ENCODE results near the gene FKBP15. TPM values are rescaled to one million over a fixed set of nuclear protein-coding genes. Genes with fewer than 3 reads are reported as not detected.
"Not testable (repeated sequence)": the region's sequence is repeated elsewhere in the genome, so short reads cannot be mapped to it uniquely, and the experiment has no call there.

Gene FKBP15
- 10 to 100 TPM; 28.4 to 28.5 TPM for total RNA-seq

DNA sequence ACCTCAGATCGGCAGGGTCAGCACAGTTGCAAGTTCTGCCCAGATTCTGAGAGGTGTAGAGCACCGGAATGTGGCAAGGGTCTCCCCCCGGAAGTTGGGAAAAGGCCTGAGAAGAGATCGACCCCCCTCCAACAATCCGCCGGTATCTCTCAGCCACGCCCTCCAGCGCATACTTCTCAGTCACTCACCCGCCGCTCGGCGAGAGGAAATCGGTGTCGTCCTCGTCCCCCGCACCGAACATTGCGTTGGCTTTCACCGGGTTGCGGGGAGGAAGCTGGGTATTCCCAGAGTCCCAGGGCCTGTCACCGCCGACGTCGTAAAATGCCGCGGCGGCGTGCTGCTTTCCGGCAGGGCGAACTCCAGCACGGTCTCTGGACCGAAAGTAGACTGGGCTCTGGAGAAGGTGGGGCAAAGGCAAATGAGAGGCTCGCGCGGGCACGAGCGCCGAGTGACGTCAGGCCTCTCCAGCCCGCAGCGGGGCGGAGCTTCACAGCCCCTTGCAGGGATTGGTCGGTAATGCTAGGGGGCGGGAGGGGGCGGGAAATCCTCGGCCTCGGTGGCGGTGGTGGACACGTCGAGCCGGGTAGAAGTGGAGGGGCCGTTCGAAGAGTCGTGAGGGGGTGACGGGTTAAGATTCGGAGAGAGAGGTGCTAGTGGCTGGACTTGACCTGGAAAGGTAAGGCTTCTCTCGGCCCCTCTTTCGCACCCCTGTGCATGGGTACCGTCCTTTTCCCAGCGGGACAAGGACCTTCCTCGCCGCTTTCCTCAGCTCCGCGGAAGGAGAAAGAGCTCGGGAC lies at the start of gene FKBP15, which contains the start of gene SLC31A1:
Gene FKBP15, minus strand, starts transcription at position 275 of the 797 bp plus-strand sequence. Its CDS starts 34 bp downstream, at position 241.
Gene SLC31A1, plus strand, starts transcription at position 542 of the 797 bp plus-strand sequence. CDS start 34,605 bp downstream, outside the sequence.
- Mint-ChIP-seq H3K4me1 (peaks cover 35% of the 10 kb centered on the region), H3K4me3 (peak within 1 kb of the TSS; percentile 97), H3K9me3 (no peaks in the 10 kb centered on the region), H3K27ac (peak within 1 kb of the TSS; percentile 94), H3K36me3 (peaks cover 11% of the 10 kb centered on the region), H3K27me3 (no peaks in the 10 kb centered on the region)
- DNase-seq = peak; percentile 97

DNA sequence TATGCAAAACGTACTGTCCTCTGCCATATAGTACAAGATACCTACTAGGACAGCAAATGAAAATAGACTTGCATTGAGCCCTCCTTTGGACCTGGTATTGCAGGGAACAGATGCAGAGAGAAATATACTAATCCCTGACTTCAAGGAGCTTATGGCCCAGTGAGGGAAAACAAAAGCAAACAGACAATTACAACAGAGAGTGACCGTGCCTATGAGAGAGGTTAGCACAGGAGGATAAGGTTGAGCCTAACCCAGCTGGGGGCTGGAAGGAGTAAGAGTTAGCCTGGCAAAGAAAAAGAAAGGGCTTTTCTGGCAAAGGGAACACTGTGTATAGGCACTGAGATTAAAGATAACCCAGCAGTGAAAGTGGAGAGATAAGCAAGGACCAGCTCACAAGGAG lies 48.8 kb upstream of the FKBP15 start:
- no peak overlapping the region for H3K4me3 Mint-ChIP-seq
- H3K9me3 Mint-ChIP-seq = no peaks in the 10 kb centered on the region
- peaks cover 11% of the 10 kb centered on the region for H3K36me3 Mint-ChIP-seq
- no peak for DNase-seq
- no peaks in the 10 kb centered on the region for H3K27me3 Mint-ChIP-seq
- peaks cover 18% of the 10 kb centered on the region for H3K4me1 Mint-ChIP-seq
- peak overlapping the region; percentile 49 for H3K27ac Mint-ChIP-seq

DNA sequence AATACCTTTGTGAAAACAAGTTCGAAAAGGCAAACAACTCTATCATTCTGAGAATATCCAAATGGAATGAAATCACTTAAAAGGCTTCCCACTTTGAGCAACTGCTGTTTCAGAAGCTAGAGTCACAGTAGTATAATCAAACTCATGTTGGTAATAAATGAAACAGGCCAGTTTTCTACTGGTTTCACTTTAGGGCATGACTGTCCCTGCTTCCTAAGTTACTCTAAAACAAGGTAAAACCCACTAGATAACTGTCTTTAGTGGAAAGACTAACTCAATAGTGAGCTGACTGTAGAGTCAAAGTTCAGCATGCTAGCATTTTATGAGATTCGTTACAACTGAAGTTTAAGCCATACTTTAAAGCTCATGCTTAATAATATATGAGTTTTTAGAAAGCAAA lies 48.3 kb upstream of the FKBP15 start:
- no peaks in the 10 kb centered on the region for H3K9me3 Mint-ChIP-seq
- H3K36me3 Mint-ChIP-seq = peaks cover 12% of the 10 kb centered on the region
- no peaks in the 10 kb centered on the region for H3K27me3 Mint-ChIP-seq
- peak overlapping the region; percentile 49 for H3K27ac Mint-ChIP-seq
- H3K4me1 Mint-ChIP-seq = peaks cover 18% of the 10 kb centered on the region
- no peak overlapping the region for H3K4me3 Mint-ChIP-seq
- no peak for DNase-seq

- Mint-ChIP-seq H3K36me3 (peaks cover 12% of the 10 kb centered on the region), H3K4me1 (peaks cover 12% of the 10 kb centered on the region), H3K4me3 (no peak overlapping the region), H3K9me3 (no peaks in the 10 kb centered on the region), H3K27me3 (no peaks in the 10 kb centered on the region), H3K27ac (peak overlapping the region; percentile 18)
- DNase-seq = no peak
These were observed 47.0 kb upstream of the FKBP15 start for GRCh38 chr9:113267911-113268566.

DNA sequence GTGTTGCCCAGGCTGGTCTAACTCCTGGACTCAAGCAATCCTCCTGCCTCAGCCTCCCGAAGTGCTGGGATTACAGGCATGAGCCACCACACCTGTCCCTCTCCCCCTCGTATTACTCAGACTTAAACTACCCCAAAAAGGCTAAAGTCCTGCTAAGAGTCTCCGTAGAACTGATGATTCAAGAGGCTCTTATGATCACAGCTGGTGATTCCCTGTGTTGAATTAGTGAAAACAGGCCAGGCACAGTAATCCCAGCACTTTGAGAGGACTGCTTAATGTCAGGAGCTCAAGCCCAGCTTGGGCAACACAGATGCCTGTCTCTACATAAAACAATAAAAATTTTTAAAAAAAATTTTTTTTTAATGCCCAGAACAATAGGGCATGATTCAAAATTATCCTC lies 45.1 kb upstream of the FKBP15 start:
- Mint-ChIP-seq H3K4me3 (no peak overlapping the region), H3K27ac (no peak overlapping the region), H3K36me3 (peaks cover 12% of the 10 kb centered on the region), H3K9me3 (no peaks in the 10 kb centered on the region), H3K27me3 (no peaks in the 10 kb centered on the region), H3K4me1 (peaks cover 12% of the 10 kb centered on the region)
- DNase-seq = no peak

GRCh38 chr9:113261917-113262671 lies 41.0 kb upstream of the FKBP15 start:
- no peaks in the 10 kb centered on the region for H3K4me1 Mint-ChIP-seq
- H3K36me3 Mint-ChIP-seq = peaks cover 15% of the 10 kb centered on the region
- no peak overlapping the region for H3K4me3 Mint-ChIP-seq
- H3K27me3 Mint-ChIP-seq = no peaks in the 10 kb centered on the region
- H3K9me3 Mint-ChIP-seq = no peaks in the 10 kb centered on the region
- H3K27ac Mint-ChIP-seq = no peak overlapping the region
- no peak for DNase-seq

GRCh38 chr9:113258282-113258681 lies 37.2 kb upstream of the FKBP15 start:
- Mint-ChIP-seq H3K36me3 (peaks cover 10% of the 10 kb centered on the region), H3K27ac (no peak overlapping the region), H3K4me1 (no peaks in the 10 kb centered on the region), H3K9me3 (no peaks in the 10 kb centered on the region), H3K4me3 (no peak overlapping the region), H3K27me3 (no peaks in the 10 kb centered on the region)
- no peak for DNase-seq

DNA sequence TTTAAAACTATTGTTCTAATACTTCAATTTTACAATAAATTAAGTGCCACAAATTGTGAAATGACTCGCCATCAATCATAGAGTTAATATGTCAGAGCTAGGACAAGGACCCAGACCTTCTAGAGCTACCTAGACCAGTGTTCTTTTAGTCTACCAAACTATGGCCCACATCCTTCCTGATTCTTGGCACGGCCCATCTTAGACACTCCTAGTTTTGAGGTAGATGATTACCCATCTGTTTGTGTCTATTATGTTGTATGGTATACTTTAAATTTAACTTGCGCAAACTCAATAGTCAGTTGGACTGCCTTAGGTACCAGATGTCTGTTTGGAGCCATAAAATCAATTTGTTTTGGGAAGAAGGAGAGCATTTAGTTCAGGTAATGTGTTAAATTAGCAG lies 36.8 kb upstream of the FKBP15 start:
- no peak overlapping the region for H3K27ac Mint-ChIP-seq
- no peak for DNase-seq
- no peaks in the 10 kb centered on the region for H3K4me1 Mint-ChIP-seq
- no peaks in the 10 kb centered on the region for H3K9me3 Mint-ChIP-seq
- no peak overlapping the region for H3K4me3 Mint-ChIP-seq
- peaks cover 10% of the 10 kb centered on the region for H3K36me3 Mint-ChIP-seq
- no peaks in the 10 kb centered on the region for H3K27me3 Mint-ChIP-seq

DNA sequence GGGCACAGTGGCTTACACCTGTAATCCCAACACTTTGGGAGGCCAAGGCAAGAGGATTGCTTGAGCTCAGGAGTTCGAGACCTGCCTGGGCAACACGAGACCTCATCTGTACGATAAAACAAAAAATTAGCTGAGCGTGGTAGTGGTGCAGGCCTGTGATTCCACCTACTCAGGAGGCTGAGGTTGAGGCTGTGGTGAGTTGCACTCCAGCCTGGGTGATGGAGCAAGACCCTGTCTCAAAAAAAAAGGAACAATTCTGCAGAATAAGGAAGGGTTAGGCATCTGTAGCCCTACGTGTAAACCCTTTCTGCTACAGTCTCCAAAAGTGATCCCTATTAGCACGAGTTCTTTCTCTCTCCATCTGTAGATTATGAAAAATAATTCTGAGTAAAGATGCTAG lies 34.4 kb upstream of the FKBP15 start:
- no peak for DNase-seq
- H3K9me3 Mint-ChIP-seq = no peaks in the 10 kb centered on the region
- no peaks in the 10 kb centered on the region for H3K4me1 Mint-ChIP-seq
- no peaks in the 10 kb centered on the region for H3K27me3 Mint-ChIP-seq
- H3K4me3 Mint-ChIP-seq = no peak overlapping the region
- no peak overlapping the region for H3K27ac Mint-ChIP-seq
- H3K36me3 Mint-ChIP-seq = peaks cover 9% of the 10 kb centered on the region

DNA sequence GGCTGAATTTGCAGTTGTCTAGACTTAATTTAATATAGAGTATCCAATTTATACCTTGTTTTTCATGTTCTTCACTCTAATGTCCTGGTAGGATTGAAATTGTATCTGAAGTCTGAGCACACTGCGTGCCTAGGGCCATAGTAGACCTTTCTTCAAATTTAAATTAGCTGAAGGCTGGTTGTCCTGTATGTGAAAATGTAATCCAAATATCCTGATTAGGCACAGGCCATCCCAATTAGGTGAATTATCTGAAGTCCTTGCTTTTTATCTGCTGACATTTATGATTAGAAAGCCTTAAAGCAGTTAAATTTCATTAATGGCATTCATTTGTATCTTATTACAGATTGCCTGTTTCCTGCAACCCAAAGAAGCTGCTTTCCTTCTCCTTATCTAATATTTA lies 33.9 kb upstream of the FKBP15 start:
- Mint-ChIP-seq H3K27me3 (no peaks in the 10 kb centered on the region), H3K36me3 (peaks cover 9% of the 10 kb centered on the region), H3K4me1 (no peaks in the 10 kb centered on the region)

DNA sequence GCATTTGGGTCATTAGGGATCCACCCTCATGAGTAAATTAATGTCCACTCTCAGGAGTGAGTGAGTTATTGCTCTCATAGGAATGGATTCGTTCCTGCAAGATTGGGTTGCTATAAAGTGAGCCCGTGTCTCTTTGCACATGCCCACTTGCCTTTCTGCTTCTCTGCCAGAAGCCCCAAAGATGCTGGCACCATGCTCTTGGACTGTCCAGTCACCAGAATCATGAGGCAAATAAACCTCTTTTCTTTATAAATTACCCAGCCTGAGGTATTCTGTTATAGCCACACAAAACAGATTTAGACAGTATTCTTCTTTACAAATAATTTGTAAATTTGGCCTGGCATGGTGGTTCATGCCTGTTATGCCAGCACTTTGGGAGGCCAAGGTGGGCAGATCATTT lies 29.7 kb upstream of the FKBP15 start:
- no peak overlapping the region for H3K27ac Mint-ChIP-seq
- peaks cover 2% of the 10 kb centered on the region for H3K9me3 Mint-ChIP-seq
- no peak for DNase-seq
- no peak overlapping the region for H3K4me3 Mint-ChIP-seq
- no peaks in the 10 kb centered on the region for H3K4me1 Mint-ChIP-seq
- H3K36me3 Mint-ChIP-seq = peaks cover 7% of the 10 kb centered on the region
- H3K27me3 Mint-ChIP-seq = no peaks in the 10 kb centered on the region

More for the DNA sequence above, 33.9 kb upstream of the FKBP15 start:
- Mint-ChIP-seq H3K27ac (no peak overlapping the region), H3K9me3 (no peaks in the 10 kb centered on the region), H3K4me3 (no peak overlapping the region)
- DNase-seq = no peak

GRCh38 chr9:113249661-113250060 lies 28.6 kb upstream of the FKBP15 start:
- not testable (repeated sequence) for H3K27ac Mint-ChIP-seq, H3K36me3 Mint-ChIP-seq, H3K4me1 Mint-ChIP-seq, H3K9me3 Mint-ChIP-seq, H3K27me3 Mint-ChIP-seq, DNase-seq, H3K4me3 Mint-ChIP-seq

GRCh38 chr9:113247640-113248039 lies 26.6 kb upstream of the FKBP15 start:
- H3K4me1 Mint-ChIP-seq = no peaks in the 10 kb centered on the region
- DNase-seq = no peak
- H3K27ac Mint-ChIP-seq = no peak overlapping the region
- peaks cover 7% of the 10 kb centered on the region for H3K36me3 Mint-ChIP-seq
- peaks cover 2% of the 10 kb centered on the region for H3K9me3 Mint-ChIP-seq
- no peak overlapping the region for H3K4me3 Mint-ChIP-seq
- no peaks in the 10 kb centered on the region for H3K27me3 Mint-ChIP-seq

DNA sequence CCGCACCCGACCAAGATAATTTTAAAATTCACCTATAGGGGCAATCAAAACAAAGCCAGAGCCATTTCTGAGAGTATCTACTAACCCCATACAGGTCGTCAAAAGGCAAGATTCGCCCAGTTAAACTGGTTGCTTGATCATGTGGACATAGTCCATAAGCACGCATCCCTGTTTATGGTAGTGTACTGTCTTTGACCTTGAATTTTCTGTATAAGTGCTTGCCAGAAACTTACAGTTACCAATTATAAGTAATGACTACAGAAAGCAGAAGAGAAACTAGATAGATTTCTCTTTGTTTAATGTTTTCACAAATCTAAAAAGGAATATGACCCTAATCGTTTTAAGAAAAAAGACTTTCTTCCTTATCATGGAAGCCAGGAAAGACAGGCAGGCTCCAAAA lies 25.9 kb upstream of the FKBP15 start:
- Mint-ChIP-seq H3K27me3 (no peaks in the 10 kb centered on the region), H3K27ac (no peak overlapping the region), H3K4me1 (no peaks in the 10 kb centered on the region), H3K9me3 (peaks cover 2% of the 10 kb centered on the region), H3K36me3 (peaks cover 7% of the 10 kb centered on the region), H3K4me3 (no peak overlapping the region)
- DNase-seq = no peak

DNA sequence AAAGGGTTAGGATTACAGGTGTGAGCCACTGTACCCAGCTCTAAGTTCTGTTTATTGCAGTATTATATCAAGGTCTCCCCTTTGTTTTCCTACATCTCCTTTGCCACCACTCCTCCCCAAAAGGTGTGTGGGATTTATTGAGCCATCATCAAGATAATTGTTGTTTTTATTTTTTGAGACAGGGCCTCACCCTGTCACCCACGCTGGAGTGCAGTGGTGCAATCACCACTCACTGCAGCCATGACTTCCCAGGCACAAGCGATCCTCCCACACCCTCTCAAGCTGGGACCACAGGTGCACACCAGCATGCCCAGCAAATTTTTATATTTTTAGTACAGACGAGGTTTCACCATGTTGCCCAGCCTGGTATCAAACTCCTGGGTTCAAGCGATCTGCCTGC lies 24.8 kb upstream of the FKBP15 start:
- Mint-ChIP-seq H3K36me3 (peaks cover 7% of the 10 kb centered on the region), H3K27ac (no peak overlapping the region), H3K4me1 (no peaks in the 10 kb centered on the region), H3K4me3 (no peak overlapping the region), H3K27me3 (no peaks in the 10 kb centered on the region), H3K9me3 (peaks cover 2% of the 10 kb centered on the region)
- no peak for DNase-seq
